Sciatic nerve (tissue), 2 donors: ENCODE measurements around the gene LNPK. TPM values are rescaled to one million over a fixed set of nuclear protein-coding genes. Genes with fewer than 3 reads are reported as not detected.
"Not testable (repeated sequence)": the region's sequence is repeated elsewhere in the genome, so short reads cannot be mapped to it uniquely, and the experiment has no call there.

Experiments
- ATAC-seq: fragments of 200-7000 bp; cut with Tn5 transposase; one replicate; pipeline ENCODE4 v1.9.1; 2020; ENCODE audit warnings: mild to moderate bottlenecking, moderate library complexity
- DNase-seq: peaks from one replicate; pipeline ENCODE4 v3.0.0-alpha.2; 2020; ENCODE audit warnings: low spot score
- intact Hi-C: fragments of 100-400 bp; cut with DNase I; formaldehyde crosslinking; loops from one replicate; pipeline ENCODE4 v1.14.2; 2022
- total RNA-seq: library from RNA; stranded (reverse); fragmentation: NEBNext Ultra II Directional; extraction: Animal tissue kit (Norgen Biotek cat#: 25700); gene quantifications from one replicate; pipeline ENCODE4 v1.2.1, GENCODE V29; 2021
- donor health status: DM: no; HTN: no; CAD: no.
- donor health status: DM: no; HTN: no; CAD: no.

LNPK gene
- 42.1 TPM for total RNA-seq

- DNase-seq (peak; percentile 96), ATAC-seq (peak; percentile 99)
- intact Hi-C loops: no loop called here
Measured at GRCh38 chr2:176001916-176002687, at the start of gene LNPK. LNPK (minus strand) TSS chr2:176002267; CDS start chr2:175995584, 6,683 bp downstream.

GRCh38 chr2:176039375-176039774 lies 37.3 kb upstream of the LNPK start:
- ATAC-seq (no peak), DNase-seq (no peak)
- intact Hi-C loops: no loop called here

- ATAC-seq: no peak
- intact Hi-C loops: no loop called here
- DNase-seq: no peak
Measured at GRCh38 chr2:176038694-176039093, 36.6 kb upstream of the LNPK start.

GRCh38 chr2:176035013-176035691 lies 33.1 kb upstream of the LNPK start:
- ATAC-seq (no peak), DNase-seq (no peak)
- intact Hi-C loops: no loop called here

- DNase-seq (no peak), ATAC-seq (no peak)
- intact Hi-C loops: no loop called here
Measured at GRCh38 chr2:176027806-176028205, 25.7 kb upstream of the LNPK start.

- no peak for ATAC-seq
- DNase-seq: no peak
- intact Hi-C loops: no loop called here
Measured at GRCh38 chr2:176025932-176026331, 23.9 kb upstream of the LNPK start.

- no peak for ATAC-seq
- intact Hi-C loops: no loop called here
Measured at GRCh38 chr2:176024083-176024482, 22.0 kb upstream of the LNPK start.

GRCh38 chr2:176022048-176022447 lies 20.0 kb upstream of the LNPK start:
- DNase-seq (no peak), ATAC-seq (no peak)
- intact Hi-C loops: no loop called here

More at GRCh38 chr2:176024083-176024482, 22.0 kb upstream of the LNPK start:
- DNase-seq: no peak

GRCh38 chr2:176020400-176020799 lies 18.3 kb upstream of the LNPK start:
- intact Hi-C loops: no loop called here
- DNase-seq: no peak
- no peak for ATAC-seq

- intact Hi-C loops: no loop called here
- DNase-seq (no peak), ATAC-seq (no peak)
Measured at GRCh38 chr2:176018708-176019107, 16.6 kb upstream of the LNPK start.

- intact Hi-C loops: no loop called here
- DNase-seq (no peak), ATAC-seq (no peak)
Measured at GRCh38 chr2:176009445-176009844, 7.4 kb upstream of the LNPK start.

- intact Hi-C loops: no loop called here
- ATAC-seq: no peak
- DNase-seq: no peak
Measured at GRCh38 chr2:176004934-176005333, 2.9 kb upstream of the LNPK start.

- DNase-seq (no peak), ATAC-seq (no peak)
- intact Hi-C loops: no loop called here
Measured at GRCh38 chr2:176003958-176004357, 1.9 kb upstream of the LNPK start.

- intact Hi-C loops: no loop called here
- peak; percentile 64 for ATAC-seq
- peak; percentile 58 for DNase-seq
Measured at GRCh38 chr2:176002688-176003210, 682 bp upstream of the LNPK start.

- intact Hi-C loops: no loop called here
- ATAC-seq (peak; percentile 59), DNase-seq (peak; percentile 62)
Measured at GRCh38 chr2:176001281-176001915, 669 bp downstream of the LNPK start.

GRCh38 chr2:175999283-175999819 lies 2.7 kb downstream of the LNPK start:
- DNase-seq (no peak), ATAC-seq (no peak)
- intact Hi-C loops: no loop called here

- no peak for ATAC-seq
- no peak for DNase-seq
- intact Hi-C loops: no loop called here
Measured at GRCh38 chr2:175990099-175990498, 12.0 kb downstream of the LNPK start.

GRCh38 chr2:175987126-175987525 lies 14.9 kb downstream of the LNPK start:
- DNase-seq, ATAC-seq, intact Hi-C loops: not testable (repeated sequence)

GRCh38 chr2:175984846-175985245 lies 17.2 kb downstream of the LNPK start:
- intact Hi-C loops: no loop called here
- ATAC-seq (no peak), DNase-seq (no peak)

GRCh38 chr2:175981551-175981950 lies 20.5 kb downstream of the LNPK start:
- ATAC-seq (no peak), DNase-seq (no peak)
- intact Hi-C loops: no loop called here
